ENCODE data around the gene GADD45B.
"Not testable (repeated sequence)": the region's sequence is repeated elsewhere in the genome, so short reads cannot be mapped to it uniquely, and the experiment has no call there.

The GADD45B gene

DNA sequence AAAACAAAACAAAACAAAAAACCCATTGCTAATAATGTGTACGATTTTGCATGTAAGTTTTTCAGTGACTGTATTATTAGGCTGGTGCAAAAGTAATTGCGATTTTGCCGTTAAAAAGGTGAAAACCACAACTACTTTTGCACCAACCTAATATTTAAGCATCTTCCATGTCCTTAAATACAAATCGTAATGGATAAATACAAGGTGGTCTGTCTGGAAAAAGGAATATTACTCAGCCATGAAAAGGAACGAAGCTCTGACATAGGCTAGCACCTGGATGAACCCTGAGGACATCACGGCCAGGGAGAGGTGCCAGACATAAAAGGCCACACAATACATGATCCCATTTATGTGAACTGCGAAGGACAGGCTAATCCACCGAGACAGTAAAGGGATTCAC is 33.2 kb downstream of the GADD45B start:
- no peaks in the 10 kb centered on the region for H3K4me1 ChIP-seq (ENCODE audit: insufficient read depth, low read length)
- no peak overlapping the region for H3K4me3 ChIP-seq (ENCODE audit: low read length)
- H3K9me3 ChIP-seq (ENCODE audit: low read length), result no peaks in the 10 kb centered on the region
- no peaks in the 10 kb centered on the region for H3K36me3 ChIP-seq (ENCODE audit: insufficient read depth, low read length)
- no peak overlapping the region for H2AFZ ChIP-seq (ENCODE audit: low read depth, low read length)
- no peaks in the 10 kb centered on the region for H3K27me3 ChIP-seq (ENCODE audit: insufficient read depth, low read length)

GRCh38 chr19:2511570-2511969 is 35.6 kb downstream of the GADD45B start:
- no peaks in the 10 kb centered on the region for H3K36me3 ChIP-seq (ENCODE audit: insufficient read depth, low read length)
- H3K27me3 ChIP-seq (ENCODE audit: insufficient read depth, low read length), result no peaks in the 10 kb centered on the region
- no peak overlapping the region for H2AFZ ChIP-seq (ENCODE audit: low read depth, low read length)
- no peak overlapping the region for H3K4me3 ChIP-seq (ENCODE audit: low read length)
- H3K9me3 ChIP-seq (ENCODE audit: low read length), result no peaks in the 10 kb centered on the region
- H3K4me1 ChIP-seq (ENCODE audit: insufficient read depth, low read length), result no peaks in the 10 kb centered on the region

DNA sequence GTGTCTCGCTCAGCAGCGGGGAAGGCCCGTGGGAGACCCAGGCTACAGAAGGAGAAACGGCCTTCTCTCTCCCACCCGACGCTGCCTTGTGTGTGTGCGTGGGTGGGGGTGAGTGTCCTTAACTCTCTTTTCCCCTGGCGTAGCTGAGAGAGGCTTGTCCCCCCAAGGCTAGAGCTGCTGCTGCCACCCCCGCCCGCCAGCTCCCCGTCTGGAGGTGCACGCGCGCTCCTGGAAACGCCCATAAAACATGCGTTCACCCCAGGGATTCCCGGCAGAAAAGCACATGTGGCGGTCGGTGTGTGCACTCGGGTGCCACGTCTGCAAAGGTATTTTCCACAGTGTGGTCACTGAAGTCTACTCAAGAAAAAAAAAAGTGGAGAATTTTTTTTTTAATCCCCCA is 36.1 kb downstream of the GADD45B start:
- no peaks in the 10 kb centered on the region for H3K9me3 ChIP-seq (ENCODE audit: low read length)
- H3K4me3 ChIP-seq (ENCODE audit: low read length), result no peak overlapping the region
- H3K27me3 ChIP-seq (ENCODE audit: insufficient read depth, low read length), result no peaks in the 10 kb centered on the region
- H3K36me3 ChIP-seq (ENCODE audit: insufficient read depth, low read length), result no peaks in the 10 kb centered on the region
- no peak overlapping the region for H2AFZ ChIP-seq (ENCODE audit: low read depth, low read length)
- H3K4me1 ChIP-seq (ENCODE audit: insufficient read depth, low read length), result no peaks in the 10 kb centered on the region

DNA sequence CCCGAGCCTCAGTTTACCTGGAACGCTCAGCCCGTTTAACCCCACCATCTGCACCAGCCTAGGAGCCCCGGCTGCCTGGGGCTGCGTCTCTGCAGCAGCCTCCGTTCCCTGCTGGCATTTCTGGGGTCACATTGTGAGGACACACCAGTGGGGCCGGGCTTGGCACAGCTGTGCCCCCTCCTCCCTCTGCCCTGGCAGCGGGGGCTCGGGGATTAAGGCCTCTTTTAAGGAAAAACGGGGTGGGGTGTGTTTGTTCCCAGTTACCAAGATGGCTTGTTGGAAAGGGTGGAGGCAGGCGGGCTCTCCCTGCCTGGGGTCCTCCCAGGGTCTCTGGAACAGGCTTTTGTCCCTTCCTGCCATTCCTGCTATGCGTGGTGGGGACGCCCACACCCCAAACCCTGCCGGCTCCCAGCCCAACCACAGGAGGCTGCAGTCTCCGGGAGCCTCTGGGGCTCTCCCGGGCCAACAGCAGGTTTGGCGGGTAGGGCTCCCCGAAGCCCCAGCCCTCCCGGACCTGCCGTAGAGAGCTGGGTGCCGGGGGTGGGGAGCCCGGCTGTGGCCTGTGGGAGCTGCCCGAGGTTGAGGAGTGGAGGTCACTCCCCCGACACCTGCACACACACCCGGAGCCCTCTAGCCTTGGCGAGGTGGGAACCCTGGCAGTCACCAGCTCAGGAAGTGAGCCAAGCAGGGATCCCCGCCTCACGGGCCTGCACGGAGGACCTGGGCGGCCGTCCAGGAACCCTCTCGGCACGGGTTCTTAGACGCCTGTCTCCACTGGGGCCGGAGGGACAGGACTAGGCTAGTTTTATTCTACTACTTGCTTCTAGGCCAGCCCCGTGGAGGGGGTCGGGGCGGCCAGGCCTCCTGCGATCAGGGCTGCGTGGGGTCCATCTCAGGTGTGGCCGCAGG is 36.9 kb downstream of the GADD45B start:
- Histone ChIP-seq H3K27me3 (ENCODE audit: insufficient read depth, low read length) (no peaks in the 10 kb centered on the region), H2AFZ (ENCODE audit: low read depth, low read length) (no peak overlapping the region), H3K9me3 (ENCODE audit: low read length) (no peaks in the 10 kb centered on the region), H3K4me1 (ENCODE audit: insufficient read depth, low read length) (no peaks in the 10 kb centered on the region), H3K4me3 (ENCODE audit: low read length) (no peak overlapping the region), H3K36me3 (ENCODE audit: insufficient read depth, low read length) (no peaks in the 10 kb centered on the region)

GRCh38 chr19:2514981-2515518 is 39.1 kb downstream of the GADD45B start:
- Histone ChIP-seq H2AFZ (ENCODE audit: low read depth, low read length) (no peak overlapping the region), H3K9me3 (ENCODE audit: low read length) (no peaks in the 10 kb centered on the region), H3K36me3 (ENCODE audit: insufficient read depth, low read length) (no peaks in the 10 kb centered on the region), H3K4me1 (ENCODE audit: insufficient read depth, low read length) (no peaks in the 10 kb centered on the region), H3K4me3 (ENCODE audit: low read length) (no peak overlapping the region), H3K27me3 (ENCODE audit: insufficient read depth, low read length) (no peaks in the 10 kb centered on the region)

DNA sequence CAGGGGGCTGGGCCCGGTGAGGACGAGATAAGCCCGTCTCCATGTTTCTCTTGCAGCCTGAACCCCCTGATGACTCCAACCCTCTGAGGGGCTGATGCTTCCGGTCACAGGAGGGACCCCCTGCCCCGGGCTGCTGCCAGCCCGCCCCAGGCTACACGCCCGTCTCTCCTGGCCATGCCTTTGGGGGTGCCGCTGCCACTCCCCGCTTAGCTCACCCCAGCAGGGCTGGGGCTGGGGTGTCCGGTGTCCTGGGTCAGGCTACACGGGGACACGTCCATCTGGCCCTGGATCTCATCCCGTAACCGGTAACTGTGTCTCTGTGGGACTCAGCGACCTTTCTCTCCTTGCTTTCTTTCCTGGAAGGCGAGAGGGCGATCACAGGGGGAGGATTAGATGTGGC is 40.8 kb downstream of the GADD45B start:
- no peak overlapping the region for H2AFZ ChIP-seq (ENCODE audit: low read depth, low read length)
- H3K4me1 ChIP-seq (ENCODE audit: insufficient read depth, low read length), result no peaks in the 10 kb centered on the region
- H3K36me3 ChIP-seq (ENCODE audit: insufficient read depth, low read length), result no peaks in the 10 kb centered on the region
- H3K9me3 ChIP-seq (ENCODE audit: low read length), result no peaks in the 10 kb centered on the region
- no peak overlapping the region for H3K4me3 ChIP-seq (ENCODE audit: low read length)
- H3K27me3 ChIP-seq (ENCODE audit: insufficient read depth, low read length), result no peaks in the 10 kb centered on the region

DNA sequence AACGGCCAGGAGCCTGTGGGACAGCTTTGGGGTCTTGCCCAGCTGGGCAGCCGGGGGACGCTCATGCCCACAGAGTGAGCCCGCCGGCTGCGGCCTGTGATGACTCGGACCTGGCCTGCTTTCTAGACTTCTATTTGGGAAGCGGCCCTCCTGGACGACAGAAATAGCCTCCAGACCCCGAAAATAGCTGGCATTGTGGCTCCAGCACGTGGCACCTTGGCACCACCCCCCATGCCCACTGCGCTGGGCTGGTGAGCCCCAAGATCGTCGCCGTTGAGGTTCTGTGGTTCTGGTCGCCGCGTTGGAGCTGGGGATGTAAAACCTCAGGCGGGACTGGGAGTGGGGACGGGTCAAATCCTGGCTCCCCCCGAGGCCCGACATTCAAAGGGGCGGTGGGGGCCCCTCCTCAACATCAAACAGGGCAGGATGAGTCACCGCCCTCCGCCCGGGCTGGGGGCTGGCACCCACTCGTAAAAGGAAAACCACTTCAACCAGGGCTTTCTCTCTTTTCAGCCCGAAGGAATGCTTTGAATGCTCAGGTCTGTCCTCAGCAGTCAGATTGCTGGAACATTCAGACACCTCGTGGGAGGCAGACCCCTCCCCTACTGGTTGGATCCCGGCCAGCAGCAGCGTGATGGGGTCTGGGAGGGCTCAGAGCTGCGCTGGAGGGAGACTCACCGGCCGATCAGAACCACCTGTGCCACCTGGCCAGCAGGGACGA is 42.1 kb downstream of the GADD45B start:
- Histone ChIP-seq H3K4me3 (ENCODE audit: low read length) (no peak overlapping the region), H2AFZ (ENCODE audit: low read depth, low read length) (no peak overlapping the region), H3K9me3 (ENCODE audit: low read length) (no peaks in the 10 kb centered on the region), H3K27me3 (ENCODE audit: insufficient read depth, low read length) (no peaks in the 10 kb centered on the region), H3K4me1 (ENCODE audit: insufficient read depth, low read length) (no peaks in the 10 kb centered on the region), H3K36me3 (ENCODE audit: insufficient read depth, low read length) (no peaks in the 10 kb centered on the region)

DNA sequence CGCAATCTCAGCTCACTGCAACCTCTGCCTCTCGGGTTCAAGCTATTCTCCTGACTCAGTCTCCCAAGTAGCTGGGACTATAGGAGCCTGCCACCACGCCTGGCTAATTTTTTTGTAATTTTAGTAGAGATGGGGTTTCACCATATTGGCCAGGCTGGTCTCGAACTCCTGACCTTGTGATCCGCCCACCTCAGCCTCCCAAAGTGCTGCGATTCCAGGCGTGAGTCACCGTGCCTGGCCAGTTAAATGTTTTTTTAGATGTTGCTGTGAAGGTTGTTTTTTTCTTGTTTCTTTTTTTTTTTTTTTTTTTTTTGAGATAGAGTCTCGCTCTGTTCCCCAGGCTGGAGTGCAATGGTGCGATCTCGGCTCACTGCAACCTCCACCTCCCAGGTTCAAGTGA is 42.9 kb downstream of the GADD45B start:
- H3K9me3 ChIP-seq (ENCODE audit: low read length); H3K4me3 ChIP-seq (ENCODE audit: low read length); H2AFZ ChIP-seq (ENCODE audit: low read depth, low read length); H3K27me3 ChIP-seq (ENCODE audit: insufficient read depth, low read length); H3K4me1 ChIP-seq (ENCODE audit: insufficient read depth, low read length); H3K36me3 ChIP-seq (ENCODE audit: insufficient read depth, low read length): not testable (repeated sequence)

- H3K27me3 ChIP-seq (ENCODE audit: insufficient read depth, low read length), result no peaks in the 10 kb centered on the region
- no peak overlapping the region for H2AFZ ChIP-seq (ENCODE audit: low read depth, low read length)
- H3K4me1 ChIP-seq (ENCODE audit: insufficient read depth, low read length), result peaks cover 8% of the 10 kb centered on the region
- H3K4me3 ChIP-seq (ENCODE audit: low read length), result no peak overlapping the region
- H3K36me3 ChIP-seq (ENCODE audit: insufficient read depth, low read length), result no peaks in the 10 kb centered on the region
- H3K9me3 ChIP-seq (ENCODE audit: low read length), result no peaks in the 10 kb centered on the region
These were observed 43.6 kb downstream of the GADD45B start for GRCh38 chr19:2519482-2519881.

DNA sequence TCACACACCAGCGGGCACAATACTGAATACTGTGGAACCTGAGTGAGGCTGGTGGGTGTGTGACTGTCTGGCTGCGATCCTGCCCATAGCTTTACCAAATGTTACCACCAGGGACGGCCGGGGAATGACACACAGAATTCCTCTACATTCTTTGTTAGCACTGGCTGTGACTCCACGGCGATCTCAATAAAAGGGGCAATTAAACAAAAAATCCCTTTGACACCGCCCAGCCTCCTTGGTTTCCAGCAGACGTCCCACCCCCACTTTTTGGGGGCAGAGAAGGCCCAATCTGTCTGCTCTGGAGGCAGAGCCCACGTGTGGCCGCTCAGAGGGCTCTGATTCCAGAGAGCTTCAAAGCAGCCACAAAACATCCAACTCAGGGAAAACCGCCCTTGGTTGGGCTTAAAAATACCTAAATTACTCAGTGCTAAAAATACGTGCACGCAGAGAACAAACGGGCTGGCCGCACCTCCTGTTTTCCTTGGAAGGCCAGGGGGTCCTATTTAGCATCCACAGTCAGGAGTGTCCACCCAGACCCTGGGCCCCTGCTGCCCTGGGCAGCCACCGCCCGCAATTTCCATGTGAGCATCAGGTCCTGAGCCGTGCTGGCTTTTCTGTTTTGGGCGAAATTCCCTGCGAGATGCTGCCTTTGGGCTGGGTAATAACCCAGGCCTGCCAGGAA is 47.8 kb downstream of the GADD45B start:
- peaks cover 8% of the 10 kb centered on the region for H3K4me1 ChIP-seq (ENCODE audit: insufficient read depth, low read length)
- no peaks in the 10 kb centered on the region for H3K27me3 ChIP-seq (ENCODE audit: insufficient read depth, low read length)
- H3K9me3 ChIP-seq (ENCODE audit: low read length), result no peaks in the 10 kb centered on the region
- no peak overlapping the region for H2AFZ ChIP-seq (ENCODE audit: low read depth, low read length)
- H3K4me3 ChIP-seq (ENCODE audit: low read length), result no peak overlapping the region
- no peaks in the 10 kb centered on the region for H3K36me3 ChIP-seq (ENCODE audit: insufficient read depth, low read length)

- H3K9me3 ChIP-seq (ENCODE audit: low read length), result no peaks in the 10 kb centered on the region
- H3K4me3 ChIP-seq (ENCODE audit: low read length), result no peak overlapping the region
- H2AFZ ChIP-seq (ENCODE audit: low read depth, low read length), result no peak overlapping the region
- H3K27me3 ChIP-seq (ENCODE audit: insufficient read depth, low read length), result no peaks in the 10 kb centered on the region
- H3K4me1 ChIP-seq (ENCODE audit: insufficient read depth, low read length), result peaks cover 8% of the 10 kb centered on the region
- H3K36me3 ChIP-seq (ENCODE audit: insufficient read depth, low read length), result no peaks in the 10 kb centered on the region
These were observed 48.5 kb downstream of the GADD45B start for GRCh38 chr19:2524361-2524839.

DNA sequence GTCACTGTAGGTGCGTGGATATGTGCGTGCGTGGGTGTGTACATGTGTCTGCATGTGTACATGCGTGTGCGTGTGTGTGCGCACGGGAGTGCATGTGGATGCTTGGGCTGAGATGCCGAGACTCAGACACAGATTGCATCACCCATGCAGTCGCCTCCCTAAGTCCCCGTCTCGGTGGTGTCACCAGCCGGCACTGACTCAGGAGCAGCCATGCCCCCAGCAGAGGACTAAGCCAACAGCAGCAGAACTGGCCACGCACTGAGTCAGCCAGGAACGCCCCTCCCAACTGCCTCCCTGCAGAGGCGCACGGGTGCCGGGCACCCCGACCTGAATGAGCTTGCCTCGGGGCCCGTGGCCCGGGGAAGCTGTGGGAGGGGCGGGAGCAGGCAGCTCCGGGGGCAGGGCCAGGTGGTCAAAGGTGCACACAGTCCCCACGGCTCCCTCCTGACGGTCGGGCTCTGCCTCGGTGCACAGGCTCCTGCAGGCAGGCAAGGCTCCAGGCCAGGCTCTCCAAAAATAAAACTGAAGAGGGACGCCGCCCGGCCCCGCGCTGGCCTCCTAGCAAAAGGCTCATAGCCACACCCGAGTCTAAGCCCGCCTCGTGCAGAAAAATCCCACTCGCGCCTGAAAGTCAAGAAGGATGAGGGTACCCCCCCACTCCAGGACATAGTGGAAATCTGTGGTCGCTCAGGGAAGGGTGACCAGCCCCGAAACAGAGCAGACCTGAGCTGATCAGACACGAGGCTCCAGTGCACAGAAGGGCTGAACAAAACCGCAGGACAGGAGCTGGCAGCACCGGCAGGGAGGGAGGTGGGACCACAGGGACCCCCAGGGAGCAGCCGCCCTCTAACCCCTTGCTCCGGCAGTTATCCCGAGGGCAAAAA is 49.2 kb downstream of the GADD45B start:
- Histone ChIP-seq H2AFZ (ENCODE audit: low read depth, low read length) (no peak overlapping the region), H3K4me1 (ENCODE audit: insufficient read depth, low read length) (peaks cover 8% of the 10 kb centered on the region), H3K9me3 (ENCODE audit: low read length) (no peaks in the 10 kb centered on the region), H3K36me3 (ENCODE audit: insufficient read depth, low read length) (no peaks in the 10 kb centered on the region), H3K27me3 (ENCODE audit: insufficient read depth, low read length) (no peaks in the 10 kb centered on the region), H3K4me3 (ENCODE audit: low read length) (no peak overlapping the region)

Data from neuron (in vitro differentiated cells).